GM21723 (cell line): ENCODE measurements around the gene C1GALT1.
"Not testable (repeated sequence)": the region's sequence is repeated elsewhere in the genome, so short reads cannot be mapped to it uniquely, and the experiment has no call there.

Experiments
- ATAC-seq: cut with Tn5 transposase; IDR thresholded peaks from one replicate; pipeline ENCODE4 v1.9.1; 2021; ENCODE audit warnings: mild to moderate bottlenecking, moderate library complexity; ENCODE audit not compliant: unreplicated experiment

C1GALT1 gene

DNA sequence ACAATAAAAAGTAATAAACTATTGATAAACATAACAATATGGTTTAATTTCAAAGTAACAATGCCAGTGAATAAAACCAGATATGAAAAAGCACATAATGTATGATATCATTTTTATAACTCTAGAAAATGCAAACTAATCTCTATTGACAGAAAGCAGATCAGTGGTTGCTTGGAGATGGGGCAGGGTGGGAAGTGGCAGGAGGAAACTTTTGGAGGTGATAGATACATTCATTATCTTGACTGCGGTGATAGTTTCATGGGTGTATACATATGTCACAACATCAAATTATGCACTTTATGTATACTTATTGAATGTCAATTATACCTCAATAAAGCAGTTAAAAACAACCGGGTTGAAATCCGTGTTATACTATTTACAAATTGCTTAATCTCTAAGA is 16.0 kb upstream of the C1GALT1 start:
- no peak for ATAC-seq

DNA sequence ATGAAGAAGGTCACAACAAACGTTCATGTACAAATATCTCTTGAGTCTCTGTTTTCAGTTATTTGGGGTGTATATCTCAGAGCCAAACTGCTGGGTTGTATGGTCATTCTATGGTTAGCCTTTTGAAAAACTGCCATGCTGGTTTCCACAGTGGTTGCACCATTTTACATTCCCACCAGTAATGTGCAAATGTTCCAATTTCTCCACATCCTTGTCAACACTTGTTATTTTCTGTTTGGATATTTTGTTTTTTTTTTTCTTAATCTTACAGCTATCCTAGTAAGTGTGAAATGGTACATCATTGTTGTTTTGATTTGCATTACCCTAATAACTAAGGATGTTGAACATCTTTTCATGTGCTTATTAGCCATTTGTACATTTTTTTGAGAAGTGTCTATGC is 13.0 kb upstream of the C1GALT1 start:
- no peak for ATAC-seq

DNA sequence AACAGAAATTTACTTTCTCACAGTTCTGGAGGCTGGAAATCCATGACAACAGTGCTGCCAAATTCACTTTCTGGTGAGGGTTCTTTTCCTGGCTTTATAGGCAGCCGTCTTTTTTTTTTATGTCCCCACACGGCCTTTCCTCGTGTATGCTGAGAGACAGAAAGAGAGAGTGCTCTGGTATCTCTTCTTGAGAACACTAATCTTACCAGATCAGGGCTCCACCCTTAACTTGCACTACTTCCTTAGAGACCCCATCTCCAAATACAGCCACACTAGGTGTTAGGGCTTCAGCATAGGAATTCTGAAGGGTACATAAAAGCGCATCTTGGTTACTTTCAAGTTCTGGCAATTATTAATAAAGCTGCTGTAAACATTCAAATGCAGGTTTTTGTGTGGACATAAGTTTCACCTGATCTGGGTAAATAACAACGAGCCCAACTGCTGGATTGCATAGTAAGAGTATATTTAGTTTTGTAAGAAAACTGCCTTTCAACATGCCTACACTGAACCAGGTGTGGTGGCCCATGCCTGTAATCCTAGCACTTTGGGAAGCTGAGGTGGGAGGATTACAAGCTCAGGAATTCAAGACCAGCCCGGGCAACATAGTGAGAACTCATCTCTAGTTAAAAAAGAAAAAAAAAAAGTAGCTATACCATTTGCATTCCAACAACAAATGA is 8.2 kb upstream of the C1GALT1 start:
- ATAC-seq, result no peak

DNA sequence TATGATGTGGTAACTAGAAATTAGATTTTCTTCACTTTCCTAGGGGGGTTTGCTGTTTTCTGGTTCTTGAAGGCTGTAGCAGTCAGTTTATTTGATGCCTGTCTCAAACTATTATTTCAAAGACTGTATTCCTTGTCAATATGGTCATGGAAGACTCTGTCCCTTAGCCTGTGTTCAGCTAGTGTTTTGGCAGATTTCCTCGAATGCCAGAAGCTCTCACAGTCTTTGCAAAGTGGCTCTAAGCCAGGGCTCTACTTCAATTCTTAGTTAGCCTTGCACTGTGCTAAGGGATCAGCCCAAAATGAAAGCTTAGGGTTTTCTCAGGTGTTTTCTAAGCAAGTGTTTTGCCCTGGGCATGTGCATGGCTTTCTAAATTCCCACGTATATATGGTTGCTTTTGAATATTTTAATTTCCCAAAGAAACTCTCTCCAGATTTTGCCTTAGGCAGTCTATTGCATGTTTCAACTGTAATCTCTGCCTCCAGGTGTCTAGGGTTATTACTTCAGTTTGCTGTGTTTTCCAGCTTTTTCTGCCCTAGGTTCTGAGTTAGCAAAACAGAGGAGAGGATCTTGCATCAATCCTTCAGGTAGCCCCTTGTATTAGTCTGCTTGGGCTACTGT is 7.2 kb upstream of the C1GALT1 start:
- ATAC-seq, result no peak

DNA sequence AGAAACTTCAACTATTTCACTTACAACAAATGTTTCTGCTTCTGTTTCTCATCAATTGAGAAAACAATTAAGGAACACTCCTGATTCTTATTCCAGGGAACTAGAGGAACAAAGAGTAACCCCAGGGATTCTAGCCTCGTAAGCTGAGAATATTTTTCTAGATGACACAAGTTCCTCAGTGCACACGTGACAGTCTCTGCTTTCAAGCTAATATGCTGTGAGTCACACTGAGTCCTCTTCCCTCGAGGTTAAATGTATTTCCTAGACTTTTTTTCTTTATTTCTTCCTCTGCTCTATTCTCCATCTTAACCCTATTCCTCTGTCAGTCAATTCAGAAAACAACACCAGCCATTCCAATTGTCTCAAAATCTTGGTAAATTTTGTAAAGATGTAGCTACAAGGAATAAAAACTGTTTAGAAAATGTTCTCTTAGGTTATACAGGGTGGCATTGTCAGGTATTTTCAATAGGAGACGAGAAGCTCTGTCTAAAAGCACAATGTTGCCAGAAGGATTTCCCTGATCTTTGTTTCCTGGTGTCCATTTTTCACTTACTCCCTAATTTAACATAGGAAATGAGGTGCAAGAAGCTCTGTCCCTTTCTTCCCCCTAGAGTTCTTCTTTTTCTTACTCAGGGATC is 5.8 kb upstream of the C1GALT1 start:
- no peak for ATAC-seq

DNA sequence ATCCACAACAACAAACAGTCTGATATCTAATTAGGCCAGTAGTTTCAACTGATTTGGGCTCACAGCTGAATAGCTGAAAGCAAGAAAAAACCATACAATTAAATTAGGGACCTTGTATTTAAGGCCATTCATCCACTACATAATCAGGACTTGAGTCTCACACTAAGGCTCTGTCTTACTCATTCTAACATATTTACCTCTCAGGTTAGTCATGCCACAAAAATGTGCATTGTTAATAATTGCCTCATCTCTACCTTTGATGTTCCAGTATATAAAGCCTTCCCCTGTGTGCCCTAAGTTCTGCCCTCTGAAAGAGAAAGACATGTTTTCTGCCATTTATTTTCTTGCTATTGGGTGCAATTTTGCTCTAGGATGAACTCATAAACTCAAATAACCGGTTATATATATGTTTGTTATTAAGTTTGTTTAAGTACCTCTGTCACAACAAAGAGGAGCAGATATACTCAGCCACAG is 5.3 kb upstream of the C1GALT1 start:
- no peak for ATAC-seq

DNA sequence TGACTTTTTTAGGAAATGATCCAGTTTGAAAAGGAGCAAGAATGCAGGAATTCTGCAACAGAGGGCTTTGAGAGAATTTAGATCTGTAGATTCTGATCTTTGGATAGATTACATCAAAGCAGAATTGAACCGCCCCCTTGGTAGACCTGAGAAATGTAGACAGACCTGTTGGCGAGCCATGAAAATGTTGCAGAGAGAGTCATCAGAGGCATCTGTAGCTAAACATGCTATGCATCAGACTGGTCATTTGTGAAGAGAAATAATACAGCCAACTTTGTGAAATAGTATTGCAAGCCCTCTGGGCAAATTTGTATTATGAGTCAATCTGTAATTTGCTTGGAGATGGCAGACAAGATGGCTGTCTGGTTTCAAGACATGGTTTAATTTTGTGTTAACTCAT is 4.3 kb upstream of the C1GALT1 start:
- ATAC-seq, result no peak

DNA sequence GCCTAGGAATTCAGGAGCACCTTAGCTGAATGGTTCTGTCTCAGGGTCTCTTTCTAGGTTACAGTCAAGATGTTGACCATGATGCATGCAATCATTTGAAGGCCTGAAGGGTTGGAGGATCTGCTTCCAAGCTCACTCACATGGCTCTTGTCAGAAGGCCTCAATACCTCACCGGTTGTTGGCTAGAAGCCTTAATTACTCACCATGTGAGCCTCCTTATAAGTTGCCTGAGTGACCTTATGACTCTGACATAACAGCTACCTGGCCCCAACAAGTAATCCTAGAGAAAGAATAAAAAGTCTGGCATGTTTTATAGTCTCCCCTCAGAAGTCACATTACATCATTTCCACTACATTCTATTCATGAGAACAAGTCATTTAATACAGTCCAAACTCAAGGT is 3.4 kb upstream of the C1GALT1 start:
- ATAC-seq, result no peak

DNA sequence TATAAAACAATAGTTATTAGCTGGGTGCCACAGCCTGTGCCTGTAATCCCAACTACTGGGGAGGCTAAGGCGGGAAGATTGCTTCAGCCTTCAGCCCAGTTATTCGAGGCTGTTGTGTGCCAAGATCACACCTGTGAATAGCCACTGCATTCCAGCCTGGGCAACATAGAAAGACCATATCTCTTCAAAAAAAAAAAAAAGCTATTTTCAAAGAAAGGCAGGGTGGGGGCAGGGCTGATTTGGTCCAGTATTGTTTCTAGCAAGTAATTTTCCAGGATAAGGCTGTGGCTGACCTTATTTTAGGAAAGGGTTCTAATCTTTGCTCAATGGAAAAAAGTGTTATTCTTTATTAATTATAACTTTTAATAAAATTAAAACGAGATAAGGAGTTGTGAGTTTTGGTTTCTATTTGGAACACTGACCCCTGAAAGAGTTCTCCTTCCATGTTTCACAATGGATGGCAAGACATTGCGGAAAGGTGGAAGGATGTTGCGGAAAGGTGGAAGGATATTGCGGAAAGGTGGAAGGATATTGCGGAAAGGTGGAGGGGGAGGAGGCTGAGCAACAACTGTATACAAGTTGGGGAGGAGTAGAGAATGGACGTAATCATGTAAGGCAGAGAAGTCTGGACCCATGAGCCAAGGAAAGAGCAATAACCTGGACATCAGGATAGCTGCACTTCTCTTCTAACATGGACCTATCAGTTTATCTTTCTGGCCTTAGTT is 1.5 kb upstream of the C1GALT1 start:
- ATAC-seq, result no peak

DNA sequence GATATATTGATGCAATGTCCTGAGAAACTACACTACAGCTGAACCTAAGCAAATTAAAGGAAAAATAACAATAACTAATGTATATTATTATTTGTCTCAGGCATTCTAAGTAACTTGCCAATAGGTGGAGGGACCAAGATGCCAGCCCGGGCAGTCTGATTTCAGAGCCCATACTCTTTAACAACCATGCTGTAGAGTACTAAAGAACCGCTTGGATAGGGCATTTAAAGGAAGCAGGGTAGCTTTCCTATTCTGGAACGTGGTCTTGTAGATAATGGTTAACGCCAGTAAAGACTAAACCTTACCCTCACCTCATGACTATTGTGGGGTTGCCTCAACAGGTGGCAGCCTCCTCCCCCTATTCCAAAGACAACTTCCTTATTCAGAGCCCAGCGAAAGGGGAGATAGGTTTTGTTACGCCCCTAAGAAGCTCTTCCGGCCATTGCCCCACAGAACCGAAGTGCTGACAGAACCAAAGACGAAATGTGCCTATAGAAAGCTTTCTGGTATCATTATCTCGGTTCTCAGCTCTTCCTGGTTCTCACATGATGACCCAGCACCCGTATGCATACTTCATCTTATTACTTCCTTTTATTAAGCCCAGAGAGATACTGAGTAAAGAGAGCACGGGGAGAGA is 707 bp upstream of the C1GALT1 start:
- peak; percentile 47 for ATAC-seq

DNA sequence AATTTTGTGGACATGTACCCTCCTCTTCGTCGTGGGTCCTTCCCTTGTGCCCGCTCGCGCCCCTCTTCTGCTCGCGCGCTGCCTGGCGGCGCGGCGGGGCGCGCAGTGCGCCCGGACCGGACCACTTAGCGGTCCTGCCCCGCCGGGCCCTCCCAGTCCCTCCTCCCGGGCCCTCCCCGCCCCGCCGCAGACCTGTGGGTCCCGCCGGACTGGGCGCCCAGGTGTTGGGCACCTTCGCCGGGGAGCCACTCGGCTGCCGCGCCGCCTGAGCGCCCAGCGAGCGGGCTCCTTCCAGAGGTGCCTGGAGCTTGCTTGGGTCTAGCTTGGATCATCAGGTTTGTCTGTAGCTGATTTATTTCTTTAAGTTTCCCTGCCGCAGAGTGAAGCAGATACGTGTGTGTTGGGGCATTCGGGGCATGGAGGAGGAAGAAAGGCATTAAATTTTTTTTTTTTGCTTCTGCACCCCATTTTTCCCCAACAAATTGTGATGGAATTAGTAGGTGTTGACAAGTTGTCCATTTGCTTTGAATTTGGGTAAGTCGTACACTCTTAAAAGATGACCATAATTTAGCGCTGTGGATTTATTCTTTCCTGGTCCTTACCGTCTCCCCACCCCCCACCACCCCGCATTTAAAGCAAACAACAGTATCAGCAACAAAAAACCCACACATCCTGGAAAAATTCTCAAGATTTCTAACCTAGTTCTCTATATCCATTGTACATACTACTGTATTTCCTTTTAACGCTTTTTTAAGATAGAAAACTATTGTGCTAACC is 905 bp downstream of the C1GALT1 start:
- peak; percentile 33 for ATAC-seq

DNA sequence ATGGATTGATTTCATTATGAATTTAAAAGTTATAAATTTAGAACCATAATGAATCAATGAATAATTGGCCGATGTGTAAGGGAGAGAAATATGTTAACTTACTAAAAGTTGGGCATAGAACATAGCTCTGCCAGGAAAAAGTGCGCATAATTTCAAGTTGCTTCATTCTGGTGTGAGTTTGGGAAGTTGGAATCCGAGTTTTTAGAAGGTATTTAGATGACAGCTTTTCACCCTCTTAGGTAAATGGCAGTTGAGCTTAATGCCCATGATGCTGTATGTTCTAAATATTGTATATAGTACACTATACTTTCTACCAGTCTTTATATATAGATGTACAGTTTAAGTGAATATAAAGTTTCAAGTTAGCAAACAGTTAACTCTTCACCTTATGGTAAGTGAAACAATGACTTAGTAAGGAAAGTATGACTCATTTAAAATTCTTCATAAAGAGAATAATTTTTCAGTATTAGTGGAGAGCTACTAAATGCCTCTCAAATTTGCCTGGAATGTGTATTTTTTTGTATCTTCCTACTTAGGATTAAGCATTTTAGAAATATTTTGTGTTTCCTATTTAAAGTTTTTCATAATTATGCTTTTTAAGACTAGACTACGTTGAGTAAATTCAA is 1.6 kb downstream of the C1GALT1 start:
- ATAC-seq, result no peak

DNA sequence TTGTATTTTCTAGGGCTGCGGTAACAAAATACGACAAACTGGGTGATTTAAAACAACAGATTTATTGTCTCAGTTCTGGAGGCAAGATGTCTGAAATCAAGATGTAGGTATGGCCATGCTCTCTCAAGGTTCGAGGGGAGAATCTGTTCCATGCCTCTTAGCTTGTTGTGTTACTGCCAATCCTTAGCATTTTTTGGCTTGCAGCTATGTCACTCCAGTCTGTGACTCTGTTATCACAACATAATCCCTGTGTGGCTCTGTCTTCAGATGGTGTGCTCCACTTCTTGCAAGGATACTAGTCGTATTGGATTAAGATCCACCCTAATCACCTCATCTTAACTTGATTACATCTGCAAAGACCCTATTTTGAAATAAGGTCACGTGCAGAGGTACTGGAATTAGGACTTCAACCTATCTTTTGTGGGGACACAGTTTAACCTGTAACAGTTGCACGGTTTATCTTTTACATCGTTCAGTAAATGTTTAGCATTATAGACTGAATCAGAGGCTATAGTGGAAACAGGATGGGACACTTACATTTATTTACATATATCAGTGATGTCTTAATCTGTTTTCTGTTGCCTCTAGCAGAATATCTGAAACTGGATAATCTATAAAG is 3.1 kb downstream of the C1GALT1 start:
- ATAC-seq, result no peak

DNA sequence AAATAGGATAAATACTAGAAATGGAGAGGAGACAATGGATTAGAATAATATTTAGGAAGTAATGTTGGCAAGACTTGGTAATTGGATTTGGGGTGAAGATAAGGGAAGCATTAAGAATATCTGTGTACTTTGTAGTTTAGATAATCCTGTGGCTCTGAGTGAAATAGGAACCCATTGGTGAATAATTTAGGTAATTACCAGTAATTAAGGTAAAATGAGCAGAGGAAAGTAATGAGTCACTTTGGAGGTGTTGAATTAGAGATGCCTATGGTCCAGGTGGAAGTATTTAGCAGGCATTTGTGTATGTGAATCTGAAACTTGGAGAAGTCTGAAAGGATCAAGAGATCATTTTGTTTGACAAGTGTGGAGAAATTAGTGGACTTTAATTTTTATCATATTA is 5.7 kb downstream of the C1GALT1 start:
- no peak for ATAC-seq

DNA sequence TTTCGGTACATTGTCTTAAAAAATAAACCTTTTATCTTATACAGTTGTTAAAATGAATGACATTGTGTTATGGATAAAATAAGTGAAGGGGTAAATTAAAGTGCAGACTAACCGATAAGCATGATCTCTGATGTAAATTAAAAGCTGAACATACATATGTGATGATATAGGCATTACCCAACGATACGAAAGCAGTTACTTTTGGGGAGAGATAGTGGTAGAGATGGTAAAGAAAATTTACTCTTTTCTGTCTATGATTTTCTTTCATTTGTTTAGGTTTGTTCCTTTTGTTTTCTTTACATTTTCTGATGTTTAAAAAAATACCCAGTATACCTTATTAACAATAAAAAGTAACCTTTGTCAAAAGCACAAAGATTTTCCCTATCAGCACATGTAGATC is 6.4 kb downstream of the C1GALT1 start:
- ATAC-seq, result no peak

DNA sequence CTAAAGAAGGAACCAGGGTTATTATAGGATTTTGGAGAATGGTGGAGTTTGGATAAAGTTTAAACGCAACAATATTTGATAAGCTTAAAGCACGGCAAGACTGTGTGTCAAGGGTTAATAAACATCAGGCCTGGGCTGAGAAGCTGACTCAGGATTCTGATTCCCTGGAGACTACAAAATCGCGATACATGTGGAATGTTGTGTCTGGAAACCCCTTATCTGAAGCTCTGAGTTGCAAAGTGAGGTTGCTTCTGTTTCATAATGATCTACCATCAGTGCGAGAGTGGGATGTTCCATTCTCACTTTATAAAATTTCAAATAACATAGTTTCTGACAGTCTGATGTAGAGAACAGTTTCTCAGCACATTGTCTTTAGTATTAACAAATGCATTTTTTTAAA is 7.8 kb downstream of the C1GALT1 start:
- ATAC-seq, result no peak

DNA sequence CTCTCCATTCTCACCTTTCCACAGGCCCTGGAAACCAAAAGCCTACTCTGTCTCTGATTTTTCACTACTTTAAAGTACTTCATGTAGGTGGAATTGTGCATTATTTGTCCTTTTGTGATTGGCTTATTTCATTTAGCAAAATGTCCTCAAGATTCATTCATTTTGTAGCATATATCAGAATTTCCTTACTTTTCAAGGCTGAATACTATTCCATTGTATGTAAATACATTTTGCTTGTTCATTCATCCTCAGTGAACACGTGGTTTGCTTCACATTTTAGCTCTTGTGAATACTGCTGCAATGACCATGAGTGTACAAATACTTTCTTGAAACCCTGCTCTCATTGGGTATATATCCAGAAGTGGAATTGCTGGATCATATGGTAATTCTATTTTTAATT is 8.8 kb downstream of the C1GALT1 start:
- ATAC-seq, result no peak

DNA sequence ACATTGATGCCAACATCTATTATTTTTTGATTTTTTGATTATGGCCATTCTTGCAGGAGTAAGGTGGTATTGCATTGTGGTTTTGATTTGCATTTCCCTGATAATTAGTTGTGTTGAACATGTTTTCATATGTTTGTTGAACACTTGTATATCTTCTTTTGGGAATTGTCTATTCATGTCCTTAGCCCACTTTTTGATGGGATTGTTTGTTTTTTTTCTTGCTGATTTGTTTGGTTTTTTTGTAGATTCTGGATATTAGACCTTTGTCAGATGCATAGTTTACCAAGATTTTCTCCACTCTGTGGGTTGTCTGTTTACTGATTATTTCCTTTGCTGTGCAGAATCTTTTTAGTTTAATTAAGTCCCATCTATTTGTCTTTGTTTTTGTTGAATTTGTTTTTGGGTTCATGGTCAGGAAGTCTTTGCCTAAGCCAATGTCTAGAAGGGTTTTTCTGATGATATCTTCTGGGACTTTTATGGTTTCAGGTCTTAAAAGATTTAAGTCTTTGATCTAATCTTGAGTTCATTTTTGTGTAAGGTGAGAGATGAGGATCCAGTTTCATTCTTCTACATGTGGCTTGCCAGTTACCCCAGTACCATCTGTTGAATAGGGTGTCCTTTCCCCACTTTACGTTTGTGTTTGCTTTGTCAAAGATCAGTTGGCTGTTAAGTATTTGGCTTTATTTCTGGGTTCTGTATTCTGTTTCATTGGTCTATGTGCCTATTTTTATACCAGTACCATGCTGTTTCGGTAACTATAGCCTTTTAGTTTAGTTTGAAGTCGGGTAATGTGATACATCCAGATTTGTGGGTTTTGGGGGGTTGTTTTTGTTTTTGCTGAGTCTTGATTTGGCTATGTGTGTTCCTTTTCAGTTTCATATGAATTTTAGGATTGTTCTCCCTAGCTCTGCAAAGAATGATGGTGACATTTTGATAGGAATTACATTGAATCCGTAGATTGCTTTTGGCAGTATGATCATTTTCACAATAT is 10.7 kb downstream of the C1GALT1 start:
- not testable (repeated sequence) for ATAC-seq
